ENCODE measurements around the gene CDH1.
"Not testable (repeated sequence)": the region's sequence is repeated elsewhere in the genome, so short reads cannot be mapped to it uniquely, and the experiment has no call there.

CDH1 gene

DNA sequence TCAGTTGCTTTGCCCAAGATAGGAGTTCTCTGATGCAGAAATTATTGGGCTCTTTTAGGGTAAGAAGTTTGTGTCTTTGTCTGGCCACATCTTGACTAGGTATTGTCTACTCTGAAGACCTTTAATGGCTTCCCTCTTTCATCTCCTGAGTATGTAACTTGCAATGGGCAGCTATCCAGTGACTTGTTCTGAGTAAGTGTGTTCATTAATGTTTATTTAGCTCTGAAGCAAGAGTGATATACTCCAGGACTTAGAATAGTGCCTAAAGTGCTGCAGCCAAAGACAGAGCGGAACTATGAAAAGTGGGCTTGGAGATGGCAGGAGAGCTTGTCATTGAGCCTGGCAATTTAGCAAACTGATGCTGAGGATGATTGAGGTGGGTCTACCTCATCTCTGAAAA lies 97.5 kb downstream of the CDH1 start:
- no peak overlapping the region for H3K4me3 ChIP-seq (ENCODE audit: low read depth, low read length)
- no peak for DNase-seq (ENCODE audit: low read depth)

DNA sequence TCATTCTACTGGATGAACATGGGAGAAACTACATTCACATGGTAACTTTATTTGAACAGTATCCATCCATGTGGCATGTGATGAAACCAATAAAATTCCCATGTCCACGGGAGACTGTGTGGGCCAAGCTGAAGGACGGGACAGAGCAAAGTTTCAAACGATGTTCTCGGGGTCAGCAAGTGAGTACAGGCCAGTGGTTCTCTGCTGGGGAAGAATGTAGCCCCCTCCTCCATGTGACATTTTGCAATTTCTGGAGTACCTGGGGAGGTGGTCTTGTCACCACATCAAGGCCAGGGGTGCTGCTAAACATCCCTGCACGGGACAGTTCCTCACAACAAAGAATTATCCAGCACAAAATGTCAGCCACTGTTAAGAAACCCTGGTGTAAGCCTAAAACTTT lies 98.9 kb downstream of the CDH1 start:
- no peak for DNase-seq (ENCODE audit: low read depth)

DNA sequence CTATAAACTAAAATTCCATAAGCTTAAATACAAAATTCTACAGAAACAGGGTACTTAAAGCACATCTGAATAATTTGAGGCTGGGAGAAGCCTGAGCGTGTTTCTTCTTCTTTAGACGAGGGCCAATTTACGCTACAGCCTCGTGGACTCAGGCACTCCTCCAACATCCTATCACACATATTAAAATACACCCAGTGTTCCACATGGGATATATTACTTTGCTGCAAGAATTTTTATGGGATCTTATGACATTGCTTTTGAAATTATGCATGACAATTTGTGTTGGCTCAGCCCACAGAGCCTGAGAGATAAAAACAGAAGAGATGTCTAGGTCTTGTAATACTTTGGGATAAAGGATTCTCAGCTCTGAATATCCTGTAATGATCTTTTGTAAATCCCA lies 102.7 kb downstream of the CDH1 start:
- DNase-seq (ENCODE audit: low read depth) = no peak
- H3K4me3 ChIP-seq (ENCODE audit: low read depth, low read length) = no peak overlapping the region

More for the DNA sequence above, 98.9 kb downstream of the CDH1 start:
- H3K4me3 ChIP-seq (ENCODE audit: low read depth, low read length) = no peak overlapping the region

DNA sequence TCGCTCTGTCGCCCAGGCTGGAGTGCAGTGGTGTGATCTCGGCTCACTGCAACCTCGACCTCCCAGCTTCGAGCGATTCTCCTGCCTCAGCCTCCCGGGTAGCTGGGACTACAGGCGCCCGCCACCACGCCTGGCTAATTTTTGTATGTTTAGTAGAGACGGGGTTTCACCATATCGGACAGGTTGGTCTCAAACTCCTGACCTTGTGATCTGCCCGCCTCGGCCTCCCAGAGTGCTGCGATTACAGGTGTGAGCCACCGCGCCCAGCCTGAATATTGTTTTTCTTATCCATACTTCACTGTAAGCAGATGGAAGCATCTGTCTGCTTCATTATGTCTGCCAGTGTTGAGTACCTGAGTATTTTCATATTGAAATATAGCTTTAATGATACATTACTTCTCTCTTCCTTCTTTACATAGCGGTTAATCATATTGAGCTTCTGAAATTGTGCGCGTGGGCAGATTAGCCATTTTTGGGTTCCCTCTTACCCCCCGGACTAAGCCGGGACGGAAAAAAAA lies 105.9 kb downstream of the CDH1 start:
- H3K4me3 ChIP-seq (ENCODE audit: low read depth, low read length) = peak overlapping the region; percentile 85
- not testable (repeated sequence) for DNase-seq (ENCODE audit: low read depth)

DNA sequence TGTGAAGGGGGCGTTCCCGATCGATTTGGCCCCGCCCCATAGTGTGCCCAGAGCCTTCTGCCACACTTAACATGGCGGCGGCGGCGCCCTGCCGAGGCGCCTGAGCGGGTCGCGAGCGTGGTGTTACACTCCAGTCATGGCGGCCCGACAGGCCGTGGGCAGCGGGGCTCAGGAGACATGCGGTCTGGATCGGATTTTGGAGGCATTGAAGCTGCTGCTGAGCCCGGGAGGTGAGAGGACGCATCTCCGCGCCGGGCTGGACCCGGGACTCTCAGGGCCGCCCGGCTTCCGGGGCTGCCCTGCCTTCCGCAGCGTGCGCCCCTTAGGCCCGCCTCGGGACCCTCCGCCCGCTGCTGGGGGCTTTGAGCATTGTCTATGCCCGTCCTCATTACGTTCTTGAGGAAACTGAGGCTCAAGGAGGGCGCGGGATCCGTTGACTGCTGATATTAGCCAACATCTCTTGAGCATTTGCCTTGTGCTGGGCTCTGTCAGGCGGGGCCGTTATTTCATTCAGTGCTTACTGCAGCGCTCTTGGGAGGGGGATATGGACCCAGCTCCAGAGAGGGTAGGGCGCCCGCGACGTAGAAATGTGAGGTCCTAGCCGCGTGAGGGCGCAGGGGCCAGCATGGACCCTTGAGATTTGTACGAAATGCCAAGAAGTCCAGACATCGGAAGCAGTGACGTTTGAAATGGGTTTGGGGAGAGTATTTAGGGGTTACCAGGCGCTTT lies 106.6 kb downstream of the CDH1 start, which contains the start of gene TANGO6:
Gene TANGO6 (plus strand): TSS at position 50 of the 729 bp plus-strand sequence. CDS start 87 bp downstream, at position 137.
- no peak for DNase-seq (ENCODE audit: low read depth)
- H3K4me3 ChIP-seq (ENCODE audit: low read depth, low read length) = peak within 1 kb of the TSS; percentile 85

DNA sequence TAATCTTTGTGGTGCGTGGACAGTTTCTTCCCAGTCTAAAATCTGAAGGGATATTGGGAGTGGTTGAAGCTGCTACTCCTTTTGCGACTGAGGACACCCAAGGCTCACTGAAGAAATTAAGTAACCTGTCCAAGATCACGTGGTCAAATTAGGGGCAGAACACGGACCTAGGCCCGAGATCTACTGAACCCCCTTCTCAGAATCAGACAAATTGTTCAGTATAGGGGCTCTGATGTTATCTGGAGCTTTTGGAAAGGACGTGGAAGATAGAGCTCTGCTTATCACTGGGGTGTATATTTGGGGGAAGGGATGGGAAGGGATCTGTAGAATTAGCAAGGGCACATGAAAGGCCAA lies 107.1 kb downstream of the CDH1 start:
- H3K4me3 ChIP-seq (ENCODE audit: low read depth, low read length) = peak overlapping the region; percentile 85
- DNase-seq (ENCODE audit: low read depth) = no peak

DNA sequence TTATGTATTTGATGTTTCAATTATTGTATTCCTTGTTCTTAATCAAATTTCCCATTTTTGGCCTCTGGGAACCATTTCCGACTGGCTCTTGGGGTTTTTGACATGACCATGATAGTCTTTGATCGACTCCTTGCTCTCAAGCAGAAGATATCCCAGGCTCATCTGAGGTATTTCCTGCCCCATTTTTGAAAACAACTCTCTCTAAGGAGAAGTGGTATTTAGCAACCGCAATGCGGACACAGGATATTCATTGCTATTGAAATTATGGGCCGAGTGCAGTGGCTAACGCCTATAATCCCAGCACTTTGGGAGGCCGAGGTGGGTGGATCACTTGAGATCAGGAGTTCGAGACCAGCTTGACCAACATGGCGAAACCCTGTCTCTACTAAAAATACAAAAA lies 111.7 kb downstream of the CDH1 start:
- no peak overlapping the region for H3K4me3 ChIP-seq (ENCODE audit: low read depth, low read length)
- no peak for DNase-seq (ENCODE audit: low read depth)

DNA sequence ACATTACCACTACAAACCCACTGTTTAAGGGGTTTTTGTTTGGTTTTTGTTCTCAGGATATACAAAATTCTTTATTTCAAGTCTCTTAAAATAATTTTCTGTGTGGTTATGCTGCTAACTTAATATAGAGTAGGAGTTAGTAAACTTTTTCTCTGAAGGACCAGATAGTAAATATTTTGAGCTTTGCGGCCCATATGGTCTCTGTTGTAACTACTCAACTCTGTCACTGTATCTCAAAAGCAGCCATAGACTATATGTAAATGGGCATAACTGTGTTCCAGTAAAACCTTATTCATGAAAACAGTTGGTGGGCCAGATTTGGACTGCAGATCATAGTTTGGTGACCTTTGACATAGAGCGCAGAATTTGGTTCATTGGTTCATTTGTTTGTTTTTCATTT lies 113.4 kb downstream of the CDH1 start:
- DNase-seq (ENCODE audit: low read depth) = no peak
- no peak overlapping the region for H3K4me3 ChIP-seq (ENCODE audit: low read depth, low read length)

DNA sequence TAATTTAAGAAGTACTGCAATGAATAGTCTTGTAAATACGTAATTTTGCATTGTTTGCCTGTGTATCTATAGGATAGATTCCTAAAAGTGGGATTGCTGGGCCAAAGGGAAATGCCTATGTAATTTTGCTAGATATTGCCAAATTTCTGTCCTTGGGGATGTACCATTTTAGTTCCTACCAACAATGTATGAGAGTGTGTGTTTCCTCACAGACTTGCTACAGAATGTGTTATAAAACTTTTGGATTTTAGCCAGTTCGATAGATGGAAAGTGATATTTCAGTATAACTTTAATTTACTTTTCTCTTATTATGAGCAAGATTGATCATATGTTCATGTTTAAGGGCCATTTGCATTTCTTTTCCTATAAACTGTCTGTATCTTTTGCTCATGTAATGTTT lies 114.5 kb downstream of the CDH1 start:
- peak; percentile 6 for DNase-seq (ENCODE audit: low read depth)

DNA sequence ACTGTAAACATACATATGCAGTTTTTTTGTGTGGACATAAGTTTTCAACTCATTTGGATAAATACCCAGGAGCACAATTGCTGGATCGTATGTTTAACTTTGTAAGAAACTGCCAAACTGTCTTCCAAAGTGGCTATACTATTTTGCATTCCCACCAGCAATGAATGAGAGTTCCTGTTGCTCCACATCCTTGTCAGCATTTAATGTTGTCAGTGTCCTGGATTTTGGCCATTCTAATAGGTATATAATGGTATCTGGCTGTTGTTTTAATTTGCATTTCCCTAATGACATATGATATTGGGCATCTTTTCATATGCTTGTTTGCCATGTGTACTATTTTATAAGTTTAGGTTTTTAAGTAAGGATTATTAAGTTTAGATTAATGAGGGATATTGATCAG lies 120.4 kb downstream of the CDH1 start:
- DNase-seq (ENCODE audit: low read depth) = no peak
- H3K4me3 ChIP-seq (ENCODE audit: low read depth, low read length) = no peak overlapping the region

More for the DNA sequence above, 114.5 kb downstream of the CDH1 start:
- no peak overlapping the region for H3K4me3 ChIP-seq (ENCODE audit: low read depth, low read length)

DNA sequence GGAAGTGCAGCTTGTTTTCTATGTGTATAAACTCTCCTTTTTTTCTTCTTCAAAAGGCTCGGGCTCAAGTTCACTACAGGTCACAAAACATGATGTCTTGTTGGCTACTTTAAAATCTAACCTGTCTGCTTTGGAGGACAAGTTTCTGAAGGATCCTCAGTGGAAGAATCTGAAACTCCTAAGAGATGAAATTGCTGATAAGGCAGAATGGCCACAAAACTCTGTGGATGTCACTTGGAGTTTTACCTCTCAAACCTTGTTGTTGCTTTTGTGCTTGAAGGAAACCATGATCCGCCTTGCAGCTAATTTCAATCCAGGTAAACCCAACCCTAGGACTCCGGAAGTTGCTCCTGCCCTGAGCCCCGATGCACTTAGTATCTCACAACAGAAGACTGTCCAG lies 122.7 kb downstream of the CDH1 start:
- DNase-seq (ENCODE audit: low read depth) = no peak
- H3K4me3 ChIP-seq (ENCODE audit: low read depth, low read length) = no peak overlapping the region

DNA sequence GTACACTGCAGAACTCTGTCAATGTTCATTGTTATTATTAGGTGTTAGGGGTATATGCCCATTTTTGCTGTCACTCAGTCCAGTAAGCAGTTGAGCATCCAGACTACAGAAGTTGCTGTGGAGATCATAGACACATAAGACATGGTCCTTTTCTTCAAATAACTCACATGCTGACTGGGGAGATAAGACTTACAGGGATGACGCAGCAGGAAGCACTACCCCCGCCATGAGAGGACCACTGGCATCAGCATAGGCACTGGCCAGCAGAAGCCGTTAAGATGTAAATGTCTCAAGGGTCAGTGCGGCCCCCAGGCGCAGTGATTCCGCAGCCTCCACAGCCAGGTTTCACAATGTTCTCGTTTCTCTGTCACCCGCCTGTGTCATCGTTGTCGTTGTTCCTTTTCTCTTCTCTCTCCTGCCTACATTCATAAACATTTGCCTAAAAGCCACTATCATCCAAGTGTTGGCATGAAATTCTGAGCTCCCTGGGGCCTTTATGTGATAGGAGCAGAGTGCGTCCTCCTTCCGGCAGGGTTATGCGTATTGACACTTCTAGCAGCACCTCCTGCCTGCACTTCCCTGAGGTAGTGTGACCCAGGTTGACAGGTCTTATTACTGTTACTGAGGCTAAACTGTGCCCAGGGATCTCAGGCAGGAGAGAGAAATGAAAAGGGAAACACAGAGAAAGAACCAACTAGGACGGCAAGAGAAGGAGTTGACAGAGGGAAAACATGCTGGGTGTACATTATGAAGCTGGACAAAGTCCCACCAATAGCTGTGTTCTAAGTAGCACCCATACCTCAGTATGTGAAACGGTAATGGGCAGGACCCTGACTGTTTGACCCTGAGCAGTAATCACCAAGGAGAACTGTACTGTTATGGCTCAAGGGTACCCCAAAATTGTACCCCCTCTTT lies 124.1 kb downstream of the CDH1 start:
- no peak for DNase-seq (ENCODE audit: low read depth)
- no peak overlapping the region for H3K4me3 ChIP-seq (ENCODE audit: low read depth, low read length)

DNA sequence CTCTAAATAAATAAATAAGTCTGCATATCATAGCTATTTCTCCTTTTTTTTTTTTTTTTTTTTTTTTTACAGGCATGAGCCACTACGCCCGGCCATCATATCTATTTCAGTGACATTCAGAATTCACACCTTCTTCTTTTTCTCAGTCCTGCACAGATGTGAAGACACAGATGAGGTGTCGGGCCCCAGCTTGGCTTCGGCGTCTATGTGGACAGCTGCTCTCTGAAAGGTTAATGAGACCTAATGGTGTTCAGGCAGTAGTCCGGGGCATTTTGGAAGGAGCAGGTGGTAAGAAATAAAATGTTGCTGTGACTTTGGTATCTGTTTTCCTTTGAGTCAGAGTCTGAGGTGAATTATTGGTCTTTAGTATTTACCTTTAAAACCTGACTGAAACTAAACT lies 129.8 kb downstream of the CDH1 start:
- DNase-seq (ENCODE audit: low read depth) = no peak
- H3K4me3 ChIP-seq (ENCODE audit: low read depth, low read length) = no peak overlapping the region

DNA sequence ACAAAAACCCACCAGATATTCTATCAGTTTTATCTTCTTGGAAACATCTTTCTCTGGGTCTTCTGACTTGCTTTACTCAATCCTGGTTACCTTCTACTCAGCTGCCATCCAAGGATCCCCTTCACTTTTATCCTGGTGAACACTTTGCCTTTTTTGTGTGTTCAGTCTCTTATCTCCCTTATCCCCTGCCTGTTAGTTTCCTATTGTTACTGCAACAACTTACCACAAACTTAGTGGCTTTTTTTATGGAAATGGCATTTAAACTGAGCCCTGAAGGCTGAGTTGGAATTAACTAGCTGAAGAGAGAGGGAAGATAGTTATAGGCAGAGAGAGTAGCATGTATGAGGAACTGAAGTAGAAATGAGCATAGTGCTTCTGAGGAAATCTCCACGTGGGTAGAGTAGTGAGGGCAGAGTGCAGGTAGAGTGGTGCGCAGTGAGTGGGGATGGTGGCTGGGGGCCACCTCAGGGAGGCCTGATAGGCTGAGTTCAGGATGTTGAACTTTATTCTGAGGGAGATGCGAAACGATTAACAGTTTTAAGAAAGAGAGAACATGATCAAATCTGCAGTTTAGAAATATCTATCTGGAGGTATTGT lies 132.5 kb downstream of the CDH1 start:
- no peak for DNase-seq (ENCODE audit: low read depth)
- no peak overlapping the region for H3K4me3 ChIP-seq (ENCODE audit: low read depth, low read length)

DNA sequence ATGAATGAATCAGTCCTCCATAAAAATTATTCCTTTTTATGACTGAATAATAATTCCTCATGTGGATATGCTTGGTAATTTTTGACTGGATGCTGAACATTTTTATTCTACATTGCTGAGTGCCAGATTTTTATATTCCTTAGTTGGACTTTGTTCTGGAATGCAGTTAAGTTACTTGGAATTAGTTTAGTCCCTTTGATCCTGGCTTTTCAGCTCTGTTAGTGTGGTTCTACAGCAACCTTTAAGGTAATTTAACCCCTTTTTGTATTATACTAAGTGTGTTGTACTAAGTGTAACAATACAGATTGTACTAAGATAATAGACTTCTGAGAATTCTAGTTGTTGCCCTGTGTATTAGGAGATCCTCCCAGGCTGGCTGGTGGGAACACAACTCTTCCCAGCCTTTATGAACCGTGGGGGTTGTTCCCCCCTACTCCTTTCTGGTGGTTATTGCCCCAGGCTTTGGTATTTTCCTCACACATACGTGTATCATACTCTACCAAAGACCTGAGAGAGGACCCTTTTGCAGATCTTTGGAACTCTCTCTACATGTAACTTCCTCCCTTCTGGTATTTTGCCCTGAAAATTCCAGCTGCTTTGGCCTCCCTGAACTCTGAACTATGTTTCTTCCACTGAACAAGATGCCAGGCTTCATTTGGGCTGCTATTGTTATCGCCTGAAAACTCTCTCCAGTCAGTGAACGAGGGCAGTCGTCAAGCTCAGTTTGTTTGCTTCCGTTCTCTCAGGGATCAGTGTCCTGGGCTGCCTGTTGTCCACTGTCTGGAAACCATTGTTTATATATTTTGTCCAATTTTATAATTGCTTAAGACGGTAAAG lies 136.8 kb downstream of the CDH1 start:
- H3K4me3 ChIP-seq (ENCODE audit: low read depth, low read length) = no peak overlapping the region
- no peak for DNase-seq (ENCODE audit: low read depth)

DNA sequence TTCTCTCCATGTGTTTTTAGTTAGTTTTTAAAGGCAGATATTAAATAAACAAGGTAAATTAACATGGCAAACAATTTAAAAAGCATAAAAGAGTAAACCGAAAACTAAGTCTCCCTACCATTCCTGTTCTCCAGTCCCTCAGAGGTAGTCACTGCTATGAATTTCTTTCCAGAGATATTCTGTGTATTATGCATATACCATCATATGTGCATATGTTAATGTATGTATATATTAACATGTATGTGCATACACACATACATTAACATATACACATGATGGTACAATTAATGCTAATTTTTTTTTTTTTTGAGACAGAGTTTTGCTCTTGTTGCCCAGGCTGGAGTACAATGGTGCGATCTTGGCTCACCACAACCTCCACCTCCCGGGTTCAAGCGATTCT lies 138.8 kb downstream of the CDH1 start:
- H3K4me3 ChIP-seq (ENCODE audit: low read depth, low read length) = no peak overlapping the region
- DNase-seq (ENCODE audit: low read depth) = no peak

DNA sequence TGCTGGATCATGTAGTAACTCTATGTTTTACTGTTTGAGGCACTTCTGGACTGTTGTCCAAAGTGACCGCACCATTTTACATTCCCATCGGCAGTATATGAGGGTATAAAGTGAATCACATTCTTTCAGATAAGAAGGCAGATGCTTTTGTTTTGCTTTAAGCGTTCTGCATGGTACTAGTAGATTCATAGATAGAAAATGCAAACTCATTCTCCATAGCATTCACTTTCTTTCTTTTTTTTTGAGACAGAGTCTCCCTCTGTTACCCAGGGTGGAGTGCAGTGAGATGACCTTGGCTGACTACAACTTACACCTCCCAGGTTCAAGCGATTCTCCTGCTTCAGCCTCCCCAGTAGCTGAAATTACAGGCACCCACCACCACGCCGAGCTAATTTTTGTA lies 146.6 kb downstream of the CDH1 start:
- no peak overlapping the region for H3K4me3 ChIP-seq (ENCODE audit: low read depth, low read length)
- DNase-seq (ENCODE audit: low read depth) = no peak

DNA sequence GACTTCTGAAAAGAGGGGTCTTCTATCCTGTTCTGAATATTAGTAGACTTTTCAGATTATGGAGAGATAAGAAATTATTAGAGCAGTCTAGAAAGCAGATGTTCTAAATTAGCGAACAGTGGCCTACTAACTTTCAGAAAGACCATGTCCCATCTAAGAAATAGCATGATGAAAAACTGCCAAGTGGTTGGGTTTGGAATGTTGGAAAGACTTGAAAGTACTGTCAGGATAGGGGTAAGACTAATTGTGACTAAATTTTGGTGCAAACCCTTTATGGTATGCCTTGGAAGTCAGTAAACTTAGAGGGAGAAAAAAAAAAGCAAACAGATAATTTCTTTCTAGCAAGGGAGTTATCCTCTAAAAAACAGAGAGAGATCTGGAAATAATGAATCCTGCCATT lies 147.3 kb downstream of the CDH1 start:
- no peak for DNase-seq (ENCODE audit: low read depth)

More for the DNA sequence above, 147.3 kb downstream of the CDH1 start:
- H3K4me3 ChIP-seq (ENCODE audit: low read depth, low read length) = no peak overlapping the region

All from skeletal muscle cell (primary cell).